Liver (tissue), 9 donors: ENCODE measurements around the gene GABRD. TPM values are rescaled to one million over a fixed set of nuclear protein-coding genes. Genes with fewer than 3 reads are reported as not detected.

ENCODE experiments used
- DNase-seq: peaks from one replicate; pipeline ENCODE4 v3.0.0-alpha.2; 2017; ENCODE audit warnings: low spot score
- H3K27ac ChIP-seq, 2 donors: one replicate each; pipeline ENCODE4 v1.7.0; 2013; ENCODE audit warnings: inconsistent platforms in 2 of 2, low read length in 2 of 2, control low read depth in 1 of 2, low read depth in 1 of 2, mild to moderate bottlenecking in 1 of 2
- H3K27me3 ChIP-seq, 4 donors: one replicate each; pipeline versions ENCODE4 v1.6.1 to v1.7.0; 2013; ENCODE audit warnings: low read length in 3 of 4, inconsistent platforms in 1 of 4, mild to moderate bottlenecking in 1 of 4, moderate library complexity in 1 of 4; ENCODE audit not compliant: control insufficient read depth in 4 of 4, insufficient read depth in 4 of 4
- H3K36me3 ChIP-seq, 4 donors: one replicate each; pipeline versions ENCODE4 v1.6.1 to v1.7.0; 2013; ENCODE audit warnings: low read length in 3 of 4, mild to moderate bottlenecking in 3 of 4, low read depth in 1 of 4, moderate library complexity in 1 of 4; ENCODE audit not compliant: control insufficient read depth in 4 of 4, insufficient read depth in 3 of 4
- H3K4me1 ChIP-seq, 4 donors: one replicate each; pipeline versions ENCODE4 v1.6.1 to v1.7.0; 2013; ENCODE audit warnings: low read length in 3 of 4, mild to moderate bottlenecking in 3 of 4, moderate library complexity in 1 of 4; ENCODE audit not compliant: control insufficient read depth in 4 of 4, insufficient read depth in 4 of 4
- H3K4me3 ChIP-seq, 3 donors: one replicate each; pipeline versions ENCODE4 v1.6.1 to v1.7.0; 2013; ENCODE audit warnings: low read length in 3 of 3, control low read depth in 1 of 3, low read depth in 1 of 3, mild to moderate bottlenecking in 1 of 3
- H3K9ac ChIP-seq, 2 donors: one replicate each; pipeline ENCODE4 v1.7.0; 2013; ENCODE audit warnings: low read length in 2 of 2, mild to moderate bottlenecking in 2 of 2, moderate library complexity in 2 of 2, control low read depth in 1 of 2, low read depth in 1 of 2
- H3K9me3 ChIP-seq, 4 donors: one replicate each; pipeline versions ENCODE4 v1.6.1 to v1.7.0; 2013; ENCODE audit warnings: low read length in 3 of 4; ENCODE audit not compliant: control insufficient read depth in 4 of 4
- CTCF ChIP-seq: fragments of 150-350 bp; IDR thresholded peaks from 2 replicates; pipeline ENCODE4 v1.5.1; 2017; ENCODE audit warnings: improper control_type of control experiment, low read depth, low read length; ENCODE audit not compliant: missing input control
- EGR1 ChIP-seq, 2 donors: IDR thresholded peaks; 2 replicates each; pipeline ENCODE4 v1.6.1; 2016 to 2018; ENCODE audit warnings: antibody characterized with exemption in 2 of 2, low read depth in 2 of 2
- FOXA1 ChIP-seq: IDR thresholded peaks from 2 replicates; pipeline ENCODE4 v1.6.1; 2016; ENCODE audit warnings: antibody characterized with exemption
- FOXA2 ChIP-seq: IDR thresholded peaks from 2 replicates; pipeline ENCODE4 v1.6.1; 2016; ENCODE audit warnings: antibody characterized with exemption
- GABPA ChIP-seq, 2 donors: IDR thresholded peaks in 1 of 2; conservative IDR thresholded peaks in 1 of 2; 2 replicates each; pipeline ENCODE4 v1.6.1; 2016; ENCODE audit warnings: antibody characterized with exemption in 2 of 2, mild to moderate bottlenecking in 1 of 2, moderate library complexity in 1 of 2
- HNF4A ChIP-seq, 2 donors: conservative IDR thresholded peaks; 2 replicates each; pipeline ENCODE4 v1.6.1; 2016; ENCODE audit warnings: antibody characterized with exemption in 2 of 2, mild to moderate bottlenecking in 2 of 2
- HNF4G ChIP-seq: IDR thresholded peaks from 2 replicates; pipeline ENCODE4 v1.6.1; 2016; ENCODE audit warnings: antibody characterized with exemption
- JUND ChIP-seq, 2 donors: IDR thresholded peaks; 2 replicates each; pipeline ENCODE4 v1.6.1; 2016; ENCODE audit warnings: antibody characterized with exemption in 2 of 2
- MAX ChIP-seq: IDR thresholded peaks from 2 replicates; pipeline ENCODE4 v1.6.1; 2016; ENCODE audit warnings: antibody characterized with exemption
- NR2F2 ChIP-seq: IDR thresholded peaks from 2 replicates; pipeline ENCODE4 v1.6.1; 2016; ENCODE audit warnings: antibody characterized with exemption
- RAD21 ChIP-seq, 2 donors: IDR thresholded peaks; 2 replicates each; pipeline ENCODE4 v1.6.1; 2016; ENCODE audit warnings: antibody characterized with exemption in 2 of 2, mild to moderate bottlenecking in 2 of 2
- RXRA ChIP-seq, 2 donors: IDR thresholded peaks; 2 replicates each; pipeline ENCODE4 v1.6.1; 2017 to 2018; ENCODE audit warnings: antibody characterized with exemption in 2 of 2, mild to moderate bottlenecking in 1 of 2
- SP1 ChIP-seq: IDR thresholded peaks from 2 replicates; pipeline ENCODE4 v1.6.1; 2018; ENCODE audit warnings: antibody characterized with exemption, mild to moderate bottlenecking
- TAF1 ChIP-seq: conservative IDR thresholded peaks from 2 replicates; pipeline ENCODE4 v1.6.1; 2016; ENCODE audit warnings: antibody characterized with exemption, mild to moderate bottlenecking
- YY1 ChIP-seq: IDR thresholded peaks from 2 replicates; pipeline ENCODE4 v1.6.1; 2016; ENCODE audit warnings: antibody characterized with exemption, mild to moderate bottlenecking
- WGBS: extraction: QIAGEN DNeasy Blood & Tissue Kit; methylation state at CpG from one replicate; pipeline ENCODE4 v1.1.7; 2013; 5-methylcytosine and 5-hydroxymethylcytosine counted together
- polyA plus RNA-seq, 2 donors: library from polyadenylated mRNA; stranded (reverse) in 1 of 2; unstranded in 1 of 2; fragments of 200-250 nt in 1 of 2; fragments of >200 nt in 1 of 2; fragmentation: Nextera tagmentation in 1 of 2; extraction: Ambion mirVana in 1 of 2; gene quantifications; one replicate each; pipeline versions ENCODE4 v1.2.1 to v1.2.3, GENCODE V29; 2013 to 2015
- total RNA-seq, 2 donors: library from RNA; depleted of rRNA; stranded (reverse); fragments of >200 nt; gene quantifications; one replicate each; pipeline ENCODE4 v1.2.3, GENCODE V29; 2014
- TF ChIP-seq, protein P1 (sequence below): IDR thresholded peaks from 2 replicates; pipeline ENCODE4 v1.6.1; 2016; ENCODE audit warnings: antibody characterized with exemption
- TF ChIP-seq, protein P2 (sequence below): IDR thresholded peaks from 2 replicates; pipeline ENCODE4 v1.6.1; 2016; ENCODE audit warnings: antibody characterized with exemption
- TF ChIP-seq, protein P3 (sequence below): IDR thresholded peaks from 2 replicates; pipeline ENCODE4 v1.6.1; 2016; ENCODE audit warnings: antibody characterized with exemption, mild to moderate bottlenecking
- donor health status: healthy.
- donor health status: healthy.
- donor health status: healthy.
- donor health status: healthy.
- donor health status: healthy.

The GABRD gene
- total and polyA plus RNA-seq, 4 donors, result 0.29 TPM; not detected in 3

DNA sequence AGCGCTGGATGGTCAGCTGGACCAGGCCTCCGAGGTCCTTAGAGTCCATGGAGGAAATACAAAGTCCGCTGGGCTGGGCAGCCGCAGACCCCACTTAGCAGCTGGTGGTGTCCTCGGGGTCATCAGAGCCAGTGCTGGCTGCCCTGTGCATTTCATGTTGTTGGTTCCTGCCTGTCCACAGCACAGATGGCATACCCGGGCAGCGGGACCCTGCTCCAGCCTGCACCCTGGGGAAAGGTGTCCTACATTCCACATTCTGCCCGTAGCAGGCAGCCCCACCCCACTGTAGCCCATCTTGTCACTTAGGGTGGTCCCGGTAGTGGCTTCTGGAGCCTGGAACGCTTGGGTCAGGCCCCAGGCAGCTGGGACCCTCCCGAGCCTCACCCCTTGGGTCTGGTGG is 50.9 kb downstream of the GABRD start:
- no peak overlapping the region for H3K27ac ChIP-seq
- TF ChIP-seq, protein P1, sequence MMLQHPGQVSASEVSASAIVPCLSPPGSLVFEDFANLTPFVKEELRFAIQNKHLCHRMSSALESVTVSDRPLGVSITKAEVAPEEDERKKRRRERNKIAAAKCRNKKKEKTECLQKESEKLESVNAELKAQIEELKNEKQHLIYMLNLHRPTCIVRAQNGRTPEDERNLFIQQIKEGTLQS, result no peak
- TF ChIP-seq NR2F2 (no peak), GABPA (IDR thresholded peaks at IDR 0.05 in 1 of 2, conservative IDR thresholded peaks at IDR 0.05 in 1 of 2) (no peak), HNF4A (conservative IDR thresholded peaks at IDR 0.05) (no peak), FOXA1 (no peak), SP1 (no peak), JUND (IDR thresholded peaks at IDR 0.05) (no peak), MAX (no peak), FOXA2 (no peak), HNF4G (no peak), TAF1 (no peak), RAD21 (IDR thresholded peaks at IDR 0.05) (no peak), RXRA (IDR thresholded peaks at IDR 0.05) (no peak), EGR1 (IDR thresholded peaks at IDR 0.05; ENCODE audit: low read depth in 2 of 2) (no peak), YY1 (no peak), CTCF (no peak)
- TF ChIP-seq, protein P2, sequence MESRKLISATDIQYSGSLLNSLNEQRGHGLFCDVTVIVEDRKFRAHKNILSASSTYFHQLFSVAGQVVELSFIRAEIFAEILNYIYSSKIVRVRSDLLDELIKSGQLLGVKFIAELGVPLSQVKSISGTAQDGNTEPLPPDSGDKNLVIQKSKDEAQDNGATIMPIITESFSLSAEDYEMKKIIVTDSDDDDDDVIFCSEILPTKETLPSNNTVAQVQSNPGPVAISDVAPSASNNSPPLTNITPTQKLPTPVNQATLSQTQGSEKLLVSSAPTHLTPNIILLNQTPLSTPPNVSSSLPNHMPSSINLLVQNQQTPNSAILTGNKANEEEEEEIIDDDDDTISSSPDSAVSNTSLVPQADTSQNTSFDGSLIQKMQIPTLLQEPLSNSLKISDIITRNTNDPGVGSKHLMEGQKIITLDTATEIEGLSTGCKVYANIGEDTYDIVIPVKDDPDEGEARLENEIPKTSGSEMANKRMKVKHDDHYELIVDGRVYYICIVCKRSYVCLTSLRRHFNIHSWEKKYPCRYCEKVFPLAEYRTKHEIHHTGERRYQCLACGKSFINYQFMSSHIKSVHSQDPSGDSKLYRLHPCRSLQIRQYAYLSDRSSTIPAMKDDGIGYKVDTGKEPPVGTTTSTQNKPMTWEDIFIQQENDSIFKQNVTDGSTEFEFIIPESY, result no peak
- TF ChIP-seq, protein P3, sequence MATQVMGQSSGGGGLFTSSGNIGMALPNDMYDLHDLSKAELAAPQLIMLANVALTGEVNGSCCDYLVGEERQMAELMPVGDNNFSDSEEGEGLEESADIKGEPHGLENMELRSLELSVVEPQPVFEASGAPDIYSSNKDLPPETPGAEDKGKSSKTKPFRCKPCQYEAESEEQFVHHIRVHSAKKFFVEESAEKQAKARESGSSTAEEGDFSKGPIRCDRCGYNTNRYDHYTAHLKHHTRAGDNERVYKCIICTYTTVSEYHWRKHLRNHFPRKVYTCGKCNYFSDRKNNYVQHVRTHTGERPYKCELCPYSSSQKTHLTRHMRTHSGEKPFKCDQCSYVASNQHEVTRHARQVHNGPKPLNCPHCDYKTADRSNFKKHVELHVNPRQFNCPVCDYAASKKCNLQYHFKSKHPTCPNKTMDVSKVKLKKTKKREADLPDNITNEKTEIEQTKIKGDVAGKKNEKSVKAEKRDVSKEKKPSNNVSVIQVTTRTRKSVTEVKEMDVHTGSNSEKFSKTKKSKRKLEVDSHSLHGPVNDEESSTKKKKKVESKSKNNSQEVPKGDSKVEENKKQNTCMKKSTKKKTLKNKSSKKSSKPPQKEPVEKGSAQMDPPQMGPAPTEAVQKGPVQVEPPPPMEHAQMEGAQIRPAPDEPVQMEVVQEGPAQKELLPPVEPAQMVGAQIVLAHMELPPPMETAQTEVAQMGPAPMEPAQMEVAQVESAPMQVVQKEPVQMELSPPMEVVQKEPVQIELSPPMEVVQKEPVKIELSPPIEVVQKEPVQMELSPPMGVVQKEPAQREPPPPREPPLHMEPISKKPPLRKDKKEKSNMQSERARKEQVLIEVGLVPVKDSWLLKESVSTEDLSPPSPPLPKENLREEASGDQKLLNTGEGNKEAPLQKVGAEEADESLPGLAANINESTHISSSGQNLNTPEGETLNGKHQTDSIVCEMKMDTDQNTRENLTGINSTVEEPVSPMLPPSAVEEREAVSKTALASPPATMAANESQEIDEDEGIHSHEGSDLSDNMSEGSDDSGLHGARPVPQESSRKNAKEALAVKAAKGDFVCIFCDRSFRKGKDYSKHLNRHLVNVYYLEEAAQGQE, result no peak
- no peak for DNase-seq
- H3K36me3 ChIP-seq, result peaks cover 0 to 9% (median 4%) of the 10 kb centered on the region in 4 donors
- H3K9ac ChIP-seq, result no peak overlapping the region
- no peaks in the 10 kb centered on the region for H3K9me3 ChIP-seq
- WGBS, result 95% methylated on average over 11 of the region's 11 CpGs
- H3K27me3 ChIP-seq, result no peaks in the 10 kb centered on the region
- H3K4me1 ChIP-seq, result no peaks in the 10 kb centered on the region
- no peak overlapping the region for H3K4me3 ChIP-seq
